ENCODE results near the gene BAK1. TPM values are rescaled to one million over a fixed set of nuclear protein-coding genes. Genes with fewer than 3 reads are reported as not detected.

The BAK1 gene
- total and polyA plus RNA-seq, 2 of the 4 experiments (the other 2 are of a cell fraction): 12.0 to 19.0 TPM

DNA sequence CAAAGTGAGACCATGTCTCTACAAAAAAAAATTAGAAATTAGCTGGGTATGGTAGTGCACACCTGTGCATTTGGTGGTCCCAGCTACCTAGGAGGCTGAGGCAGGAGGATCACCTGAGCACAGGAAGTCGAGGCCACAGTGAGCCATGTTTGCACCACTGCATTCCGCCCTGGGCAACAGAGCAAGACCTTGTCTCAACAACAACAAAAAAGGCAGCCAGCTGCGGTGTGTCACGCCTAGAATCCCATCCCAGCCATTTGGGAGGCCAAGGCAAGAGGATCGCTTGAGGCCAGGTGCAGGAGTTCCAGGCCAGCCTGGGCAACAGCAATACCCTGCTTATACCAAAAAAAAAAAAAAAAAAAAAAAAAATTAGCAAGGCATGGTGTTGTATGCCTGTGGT is 1.1 kb upstream of the BAK1 start:
- Histone ChIP-seq H3K4me1 (ENCODE audit: control insufficient read depth, insufficient read depth, low read length) (peaks cover 6% of the 10 kb centered on the region), H2AK5ac (ENCODE audit: low read depth, low read length) (no peak overlapping the region), H2AK9ac (replicated peaks; ENCODE audit: low read depth, low read length, poor library complexity) (no peak overlapping the region), H3K27ac (ENCODE audit: insufficient read depth, low read length) (no peak overlapping the region), H3K9ac (ENCODE audit: low read depth, low read length) (no peak overlapping the region), H3K18ac (ENCODE audit: low read depth, low read length) (no peak overlapping the region), H4K20me1 (ENCODE audit: insufficient read depth, low read length) (peaks cover 3% of the 10 kb centered on the region; the same call in 1 of the 2 replicates), H3K23ac (ENCODE audit: low read depth, low read length) (no peak overlapping the region), H4K5ac (ENCODE audit: low read depth, low read length) (no peak overlapping the region), H3K79me1 (ENCODE audit: low read depth in 1 of 2, low read length in 2 of 2) (peaks cover 11 to 35% of the 10 kb centered on the region in 2 experiments), H2AFZ (replicated peaks; ENCODE audit: low read length, poor library complexity) (no peak overlapping the region), H3K4me2 (ENCODE audit: low read depth, low read length) (no peak overlapping the region), H3K9me1 (ENCODE audit: insufficient read depth, low read length) (peaks cover 6% of the 10 kb centered on the region; the same call in 1 of the 2 replicates), H2BK120ac (ENCODE audit: low read depth, low read length) (no peak overlapping the region), H2BK20ac (ENCODE audit: low read depth, low read length) (no peak overlapping the region), H3K9me3 (ENCODE audit: control insufficient read depth, insufficient read depth, low read length) (no peaks in the 10 kb centered on the region), H3K36me3 (ENCODE audit: control insufficient read depth, insufficient read depth, low read length) (peaks cover 11% of the 10 kb centered on the region; the same call in 1 of the 2 replicates), H3K56ac (ENCODE audit: extremely low read depth, insufficient read depth, low read length) (no peak overlapping the region), H4K8ac (ENCODE audit: low read depth in 2 of 2, low read length in 2 of 2) (no peak overlapping the region), H3K4ac (ENCODE audit: low read depth, low read length) (no peak overlapping the region), H3K4me3 (ENCODE audit: insufficient read depth, low read depth, low read length) (no peak overlapping the region), H2BK5ac (ENCODE audit: low read depth, low read length, poor library complexity, severe bottlenecking) (no peak overlapping the region), H3K27me3 (ENCODE audit: control insufficient read depth, insufficient read depth, low read length) (no peaks in the 10 kb centered on the region), H4K91ac (ENCODE audit: insufficient read depth, low read depth, low read length) (no peak overlapping the region), H2BK15ac (ENCODE audit: low read depth, low read length) (no peak overlapping the region), H3K14ac (replicated peaks; ENCODE audit: low read depth, low read length) (no peak overlapping the region)
- no peak for DNase-seq
- BruUV-seq (replicated peaks): no TSS peak
- ChIA-PET POLR2A (ENCODE audit: unreplicated experiment) (no interaction called here), CTCF (no interaction called here)
- in situ Hi-C loops (cut with MboI; ENCODE audit: low sequenced_read_pairs) (loop anchor here (10.0 kb wide), 2 partner anchors 184 to 574 kb away; no protein-coding TSS in a partner anchor), dilution Hi-C loops (cut with HindIII; ENCODE audit: low sequenced_read_pairs, unreplicated experiment) (no loop called here), intact Hi-C loops (cut with micrococcal nuclease) (no loop called here)
- WGBS, 2 experiments (ENCODE audit: extremely low coverage in 2 of 2, insufficient read length in 1 of 2): 100% methylated on average over 1 of the region's 5 CpGs; no CpG with 5 or more reads in 1 of the 2 experiments
- TF ChIP-seq RAD21 (IDR thresholded peaks at IDR 0.05; ENCODE audit: low read length) (no peak), RCOR1 (IDR thresholded peaks at IDR 0.05; ENCODE audit: insufficient replicate concordance, low read length) (no peak)
- TF ChIP-seq, protein P1, sequence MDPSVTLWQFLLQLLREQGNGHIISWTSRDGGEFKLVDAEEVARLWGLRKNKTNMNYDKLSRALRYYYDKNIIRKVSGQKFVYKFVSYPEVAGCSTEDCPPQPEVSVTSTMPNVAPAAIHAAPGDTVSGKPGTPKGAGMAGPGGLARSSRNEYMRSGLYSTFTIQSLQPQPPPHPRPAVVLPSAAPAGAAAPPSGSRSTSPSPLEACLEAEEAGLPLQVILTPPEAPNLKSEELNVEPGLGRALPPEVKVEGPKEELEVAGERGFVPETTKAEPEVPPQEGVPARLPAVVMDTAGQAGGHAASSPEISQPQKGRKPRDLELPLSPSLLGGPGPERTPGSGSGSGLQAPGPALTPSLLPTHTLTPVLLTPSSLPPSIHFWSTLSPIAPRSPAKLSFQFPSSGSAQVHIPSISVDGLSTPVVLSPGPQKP (IDR thresholded peaks at IDR 0.05; ENCODE audit: borderline replicate concordance, low read depth, low read length): no peak
- TF ChIP-seq, protein P2, sequence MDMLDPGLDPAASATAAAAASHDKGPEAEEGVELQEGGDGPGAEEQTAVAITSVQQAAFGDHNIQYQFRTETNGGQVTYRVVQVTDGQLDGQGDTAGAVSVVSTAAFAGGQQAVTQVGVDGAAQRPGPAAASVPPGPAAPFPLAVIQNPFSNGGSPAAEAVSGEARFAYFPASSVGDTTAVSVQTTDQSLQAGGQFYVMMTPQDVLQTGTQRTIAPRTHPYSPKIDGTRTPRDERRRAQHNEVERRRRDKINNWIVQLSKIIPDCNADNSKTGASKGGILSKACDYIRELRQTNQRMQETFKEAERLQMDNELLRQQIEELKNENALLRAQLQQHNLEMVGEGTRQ (IDR thresholded peaks at IDR 0.05; ENCODE audit: low read depth, low read length): no peak
- no peak for ATAC-seq (ENCODE audit: low read depth)
